HUES6 (cell line): ENCODE measurements around the gene AGPS.

Experiments
- H3K27ac ChIP-seq: 2 replicates; pipeline ENCODE4 v1.7.0; 2013; ENCODE audit warnings: low read depth, mild to moderate bottlenecking, low read length, inconsistent platforms
- H3K27me3 ChIP-seq: 2 replicates; pipeline ENCODE4 v1.6.1; 2013; ENCODE audit warnings: low read length; ENCODE audit not compliant: control insufficient read depth, insufficient read depth
- H3K36me3 ChIP-seq: 2 replicates; pipeline ENCODE4 v1.6.1; 2013; ENCODE audit warnings: low read length; ENCODE audit not compliant: control insufficient read depth, insufficient read depth
- H3K4me1 ChIP-seq: 2 replicates; pipeline ENCODE4 v1.6.1; 2013; ENCODE audit warnings: low read length; ENCODE audit not compliant: control insufficient read depth, insufficient read depth
- H3K4me3 ChIP-seq: 2 replicates; pipeline ENCODE4 v1.5.1; 2013; ENCODE audit warnings: low read depth, low read length
- H3K9ac ChIP-seq: one replicate; pipeline ENCODE4 v1.6.1; 2013; ENCODE audit warnings: mild to moderate bottlenecking, low read length
- H3K9me3 ChIP-seq: 2 replicates; pipeline ENCODE4 v1.6.1; 2013; ENCODE audit warnings: low read depth, low read length; ENCODE audit not compliant: control insufficient read depth, insufficient read depth

Gene AGPS

DNA sequence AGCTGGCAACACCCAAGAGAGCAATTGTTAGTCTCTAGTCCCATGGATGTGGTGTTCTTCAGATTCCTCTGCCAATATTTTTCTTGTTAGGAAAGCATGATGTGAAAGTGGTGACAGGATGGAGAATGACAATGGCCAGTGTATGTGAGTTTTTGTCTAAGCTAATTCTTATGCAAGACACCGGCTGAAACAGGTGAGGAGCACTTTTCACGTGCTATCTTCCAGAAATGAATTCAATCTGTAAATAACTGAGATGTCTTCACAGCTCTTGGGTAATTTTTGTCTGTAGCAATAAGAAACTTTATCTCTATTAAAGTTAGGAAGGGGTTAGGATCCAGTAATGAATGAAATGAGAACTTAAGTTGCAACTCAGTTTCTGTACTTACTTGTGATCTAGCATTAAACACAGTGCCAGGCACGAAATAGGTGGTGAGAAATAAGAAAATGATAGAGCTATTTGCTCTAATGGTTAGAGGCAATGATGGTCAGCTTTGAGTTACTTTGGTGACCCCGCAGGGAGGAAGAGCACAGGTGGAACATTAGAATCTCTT is 676 bp upstream of the AGPS start:
- Histone ChIP-seq H3K27me3 (no peaks in the 10 kb centered on the region), H3K27ac (peak overlapping the region; percentile 85; the same call in 1 of the 2 replicates), H3K4me3 (peak overlapping the region; percentile 98), H3K4me1 (peaks cover 20% of the 10 kb centered on the region), H3K36me3 (no peaks in the 10 kb centered on the region), H3K9me3 (no peaks in the 10 kb centered on the region), H3K9ac (peak overlapping the region; percentile 89)

DNA sequence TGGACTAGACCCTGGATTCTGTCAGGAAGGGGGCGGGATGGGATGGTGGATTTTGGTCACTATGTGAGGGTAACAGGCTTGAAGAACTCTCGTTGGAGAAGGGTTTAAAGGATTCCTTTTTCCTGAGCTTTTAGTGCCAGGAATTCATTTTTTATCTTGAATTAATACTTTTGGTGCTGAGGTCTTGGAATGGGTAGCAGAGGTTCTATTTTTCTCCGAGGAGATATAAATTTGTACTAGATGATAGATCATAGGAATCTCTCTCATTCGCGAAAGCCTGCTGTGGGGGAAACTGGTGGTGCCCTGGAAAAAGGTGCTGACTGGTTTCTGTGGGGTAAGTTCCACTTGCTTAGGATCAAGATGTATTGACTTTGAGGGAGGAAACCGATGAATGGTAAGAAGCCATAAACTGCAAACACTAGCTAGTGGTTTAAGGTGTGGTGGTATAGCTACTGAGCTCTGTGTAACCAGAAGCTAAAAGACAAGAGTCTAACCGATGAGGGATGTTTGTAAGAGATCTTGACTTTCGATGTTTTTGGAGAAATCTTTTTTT is 706 bp downstream of the AGPS start:
- Histone ChIP-seq H3K4me3 (peak overlapping the region; percentile 98), H3K9me3 (no peaks in the 10 kb centered on the region), H3K27me3 (no peaks in the 10 kb centered on the region), H3K9ac (peak overlapping the region; percentile 89), H3K4me1 (peaks cover 28% of the 10 kb centered on the region), H3K27ac (0 out of 2 replicates have a peak overlapping the region, but pooled peaks have one; percentile 85), H3K36me3 (no peaks in the 10 kb centered on the region)

DNA sequence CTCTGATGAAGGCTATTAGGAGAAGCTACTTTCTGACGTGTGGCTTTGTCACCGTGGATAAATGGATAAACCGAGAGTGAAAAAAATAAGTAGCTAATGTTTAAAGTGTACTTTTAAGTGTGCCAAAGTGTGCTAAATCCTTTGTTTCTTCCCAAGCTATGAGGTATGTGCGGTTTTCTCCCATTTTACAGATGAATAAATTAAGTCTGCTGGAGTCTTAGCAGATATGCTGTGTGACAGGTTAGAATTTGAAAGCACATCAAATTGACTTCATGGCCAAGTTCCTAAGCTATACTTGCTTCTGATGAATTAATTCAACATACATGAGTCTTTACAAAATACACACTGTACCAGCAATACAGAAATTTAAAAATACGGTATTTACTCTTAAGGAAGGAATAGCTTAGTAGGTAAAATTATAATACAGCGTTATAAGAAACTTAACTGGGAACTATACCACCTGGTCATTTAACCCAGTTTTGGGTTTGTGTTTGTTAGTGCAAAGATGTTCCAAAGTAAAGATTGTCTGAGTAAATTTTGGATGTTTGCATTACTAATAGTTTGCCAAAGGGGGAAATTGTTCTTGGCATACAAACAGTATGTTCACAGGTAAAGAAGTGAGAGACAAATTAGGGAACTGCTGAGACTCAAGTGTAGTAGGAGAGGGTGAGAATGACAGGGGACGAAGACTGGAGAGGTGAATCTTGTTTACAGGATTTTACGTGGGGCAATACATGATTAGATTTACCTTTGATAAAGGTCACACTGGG is 1.4 kb downstream of the AGPS start:
- Histone ChIP-seq H3K27ac (no peak overlapping the region), H3K4me1 (peaks cover 30% of the 10 kb centered on the region)

DNA sequence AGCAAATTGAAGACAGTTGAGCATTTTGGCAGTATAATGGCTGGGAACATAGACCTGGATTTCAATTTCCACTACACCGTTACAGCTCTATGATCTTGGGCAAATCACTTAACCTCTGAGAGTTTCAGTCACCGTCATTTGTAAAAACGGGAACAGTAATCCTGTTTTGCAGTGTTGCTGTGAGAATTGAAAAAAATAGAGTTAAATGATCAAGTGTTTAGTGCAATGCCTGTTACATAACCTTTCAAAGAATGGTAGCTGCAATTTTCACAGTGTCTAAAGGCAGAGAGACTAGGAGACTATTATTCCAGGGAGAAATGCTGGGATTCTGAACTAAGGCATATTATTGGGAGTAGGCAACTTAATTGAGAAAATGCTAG is 2.0 kb downstream of the AGPS start:
- H3K4me1 ChIP-seq, result peaks cover 30% of the 10 kb centered on the region
- peak overlapping the region; percentile 98; the same call in 1 of the 2 replicates for H3K4me3 ChIP-seq
- H3K36me3 ChIP-seq, result no peaks in the 10 kb centered on the region
- H3K9ac ChIP-seq, result no peak overlapping the region
- H3K27me3 ChIP-seq, result no peaks in the 10 kb centered on the region
- H3K9me3 ChIP-seq, result no peaks in the 10 kb centered on the region
- no peak overlapping the region for H3K27ac ChIP-seq

More for the DNA sequence above, 1.4 kb downstream of the AGPS start:
- Histone ChIP-seq H3K27me3 (no peaks in the 10 kb centered on the region), H3K4me3 (peak overlapping the region; percentile 98), H3K9ac (no peak overlapping the region), H3K9me3 (no peaks in the 10 kb centered on the region), H3K36me3 (no peaks in the 10 kb centered on the region)

DNA sequence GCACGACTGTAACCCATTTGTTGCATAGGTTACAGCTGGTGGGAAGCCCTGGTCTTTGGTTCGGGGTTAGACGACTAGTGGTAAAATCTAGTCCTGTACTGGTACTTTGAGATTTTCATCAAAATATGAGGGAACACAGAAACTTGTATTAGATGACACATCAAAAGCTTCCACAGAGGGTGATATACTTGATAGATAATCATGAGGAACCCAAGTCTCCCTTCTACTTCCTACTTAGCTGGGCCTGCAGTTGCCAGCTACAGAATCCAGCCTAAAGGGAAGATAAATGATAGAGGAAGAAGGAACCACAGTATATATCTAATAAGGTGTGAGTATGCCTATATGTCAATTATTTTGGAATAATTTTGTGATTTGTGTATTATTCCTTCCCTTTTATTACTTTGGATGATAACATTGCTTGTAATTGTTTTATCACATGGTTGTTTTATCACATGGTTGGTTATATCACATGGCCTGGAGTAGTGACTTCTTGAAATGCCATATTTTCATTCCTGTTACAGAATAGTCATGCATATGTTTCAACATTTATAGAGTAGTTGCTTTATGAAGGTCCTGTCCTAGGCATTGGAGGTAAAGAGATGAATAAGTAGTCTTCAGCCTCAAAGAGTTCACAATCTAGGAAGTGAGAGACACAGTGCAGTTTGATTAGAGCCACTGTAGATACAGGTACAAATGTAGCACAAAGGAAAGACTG is 2.9 kb downstream of the AGPS start:
- no peak overlapping the region for H3K27ac ChIP-seq
- H3K27me3 ChIP-seq, result no peaks in the 10 kb centered on the region
- no peaks in the 10 kb centered on the region for H3K9me3 ChIP-seq
- no peak overlapping the region for H3K9ac ChIP-seq
- H3K4me3 ChIP-seq, result no peak overlapping the region
- peaks cover 30% of the 10 kb centered on the region for H3K4me1 ChIP-seq
- no peaks in the 10 kb centered on the region for H3K36me3 ChIP-seq

DNA sequence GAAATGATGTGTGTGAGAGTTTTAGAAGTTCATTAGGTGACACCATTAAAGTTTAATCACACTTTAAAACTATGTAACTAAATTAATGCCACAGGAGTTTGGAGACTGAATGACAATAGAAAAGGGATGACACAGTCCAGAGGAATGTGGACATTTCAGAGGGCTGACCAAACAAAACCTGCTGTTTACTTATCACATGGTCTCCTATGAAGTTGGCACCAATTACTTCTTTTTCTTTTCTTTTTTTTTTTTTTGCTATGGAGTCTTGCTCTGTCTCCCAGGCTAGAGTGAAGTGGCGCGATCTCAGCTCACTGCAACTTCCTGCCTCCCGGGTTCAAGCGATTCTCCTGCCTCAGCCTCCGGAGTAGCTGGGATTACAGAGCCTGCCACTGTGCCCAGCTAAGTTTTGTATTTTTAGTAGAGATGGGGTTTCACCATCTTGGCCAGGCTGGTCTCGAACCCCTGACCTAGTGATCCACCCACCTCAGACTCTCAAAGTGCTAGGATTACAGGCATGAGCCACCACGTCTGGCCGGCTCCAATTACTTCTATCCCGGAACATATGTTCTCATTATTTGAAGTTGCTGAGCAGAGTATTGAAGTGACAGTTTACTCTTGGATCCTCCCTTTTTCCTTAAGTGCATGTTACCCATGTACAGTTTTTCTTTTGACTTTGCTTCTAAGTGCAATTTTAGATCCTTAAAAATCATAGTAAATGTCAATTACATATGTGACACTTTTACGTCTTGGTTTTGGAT is 4.3 kb downstream of the AGPS start:
- no peak overlapping the region for H3K27ac ChIP-seq

DNA sequence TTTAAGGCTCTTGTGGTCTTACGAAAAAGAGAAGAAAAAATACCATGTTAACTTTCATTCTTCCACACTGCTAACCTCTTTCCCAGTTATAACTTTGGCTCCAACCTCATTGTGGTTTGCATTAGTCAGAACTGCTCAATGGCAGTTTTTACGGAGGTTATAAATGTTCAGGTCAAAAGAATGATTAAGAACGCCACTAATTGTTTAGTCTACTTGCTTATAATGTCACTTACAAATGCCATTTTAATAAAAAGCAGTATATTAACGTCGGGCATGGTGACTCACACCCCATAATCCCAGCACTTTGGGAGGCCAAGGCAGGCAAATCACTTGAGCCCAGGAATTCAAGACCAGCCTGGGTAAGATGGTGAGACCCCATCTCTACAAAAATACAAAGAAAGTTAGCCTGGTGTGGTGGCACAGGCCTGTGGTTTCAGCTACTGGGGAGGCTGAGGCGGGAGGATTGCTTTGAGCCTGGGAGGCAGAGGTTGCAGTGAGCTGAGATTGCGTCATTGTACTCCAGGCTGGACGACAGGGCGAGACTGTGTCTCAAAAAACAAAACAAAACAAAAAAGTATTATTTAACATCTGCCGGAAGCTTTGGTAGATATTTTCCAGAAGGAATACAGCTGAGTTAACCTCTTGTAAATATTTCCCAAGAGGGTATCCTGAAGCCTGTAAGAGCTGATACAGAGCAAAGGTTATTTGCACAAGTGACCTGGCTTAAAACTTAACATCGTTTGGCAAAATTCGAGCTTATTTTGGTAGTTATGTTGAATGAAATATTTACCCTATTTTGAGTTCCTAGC is 5.1 kb downstream of the AGPS start:
- Histone ChIP-seq H3K4me3 (no peak overlapping the region), H3K36me3 (no peaks in the 10 kb centered on the region), H3K27me3 (no peaks in the 10 kb centered on the region), H3K9ac (no peak overlapping the region), H3K4me1 (peaks cover 24% of the 10 kb centered on the region), H3K9me3 (no peaks in the 10 kb centered on the region), H3K27ac (no peak overlapping the region; the same call in 1 of the 2 replicates)

More for the DNA sequence above, 4.3 kb downstream of the AGPS start:
- no peak overlapping the region for H3K9ac ChIP-seq
- H3K4me1 ChIP-seq, result peaks cover 28% of the 10 kb centered on the region
- no peak overlapping the region for H3K4me3 ChIP-seq
- H3K36me3 ChIP-seq, result no peaks in the 10 kb centered on the region
- no peaks in the 10 kb centered on the region for H3K27me3 ChIP-seq
- H3K9me3 ChIP-seq, result no peaks in the 10 kb centered on the region

DNA sequence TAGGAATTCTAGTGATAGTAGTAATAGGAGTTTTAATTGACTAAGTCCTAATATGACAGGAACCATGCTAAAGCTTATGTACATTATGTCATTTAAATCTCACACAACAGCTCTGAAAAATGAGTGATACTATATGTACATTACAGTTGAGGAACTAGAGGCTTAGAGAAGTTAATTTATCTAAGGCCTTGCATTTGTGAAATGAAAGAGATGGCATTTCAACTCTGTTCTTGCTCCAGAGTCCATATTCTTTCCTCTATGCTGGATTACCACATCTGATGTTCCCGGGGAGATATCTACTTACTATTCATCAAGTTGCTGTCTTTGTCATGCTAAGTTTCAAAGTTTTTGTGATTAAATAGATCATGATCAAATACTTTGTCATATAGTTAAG is 5.7 kb downstream of the AGPS start:
- H3K27ac ChIP-seq, result no peak overlapping the region
- H3K4me1 ChIP-seq, result peaks cover 24% of the 10 kb centered on the region
- H3K36me3 ChIP-seq, result no peaks in the 10 kb centered on the region
- no peaks in the 10 kb centered on the region for H3K27me3 ChIP-seq
- no peaks in the 10 kb centered on the region for H3K9me3 ChIP-seq
- no peak overlapping the region for H3K9ac ChIP-seq
- H3K4me3 ChIP-seq, result no peak overlapping the region

DNA sequence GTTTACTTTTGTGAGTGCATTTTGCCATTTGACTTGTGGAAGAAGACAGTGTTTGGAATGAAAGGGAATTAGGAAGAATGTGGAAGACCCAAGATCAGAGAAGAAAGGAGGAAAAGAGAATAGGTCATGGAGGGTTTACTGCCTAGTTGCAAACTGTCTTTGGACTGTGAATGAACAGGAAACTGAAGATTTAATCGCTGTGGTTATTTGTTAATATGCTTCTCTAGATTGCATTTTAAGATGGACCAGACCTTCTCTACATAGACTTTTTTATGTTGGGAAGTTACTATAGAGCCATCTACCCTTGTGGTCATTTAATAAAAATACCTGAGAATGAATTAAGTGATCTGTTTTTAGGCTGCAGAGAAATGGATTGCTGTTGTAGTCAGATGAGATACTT is 6.2 kb downstream of the AGPS start:
- H3K9ac ChIP-seq, result no peak overlapping the region
- H3K9me3 ChIP-seq, result no peaks in the 10 kb centered on the region
- H3K4me3 ChIP-seq, result no peak overlapping the region
- peaks cover 22% of the 10 kb centered on the region for H3K4me1 ChIP-seq
- no peak overlapping the region for H3K27ac ChIP-seq
- H3K27me3 ChIP-seq, result no peaks in the 10 kb centered on the region
- H3K36me3 ChIP-seq, result no peaks in the 10 kb centered on the region

DNA sequence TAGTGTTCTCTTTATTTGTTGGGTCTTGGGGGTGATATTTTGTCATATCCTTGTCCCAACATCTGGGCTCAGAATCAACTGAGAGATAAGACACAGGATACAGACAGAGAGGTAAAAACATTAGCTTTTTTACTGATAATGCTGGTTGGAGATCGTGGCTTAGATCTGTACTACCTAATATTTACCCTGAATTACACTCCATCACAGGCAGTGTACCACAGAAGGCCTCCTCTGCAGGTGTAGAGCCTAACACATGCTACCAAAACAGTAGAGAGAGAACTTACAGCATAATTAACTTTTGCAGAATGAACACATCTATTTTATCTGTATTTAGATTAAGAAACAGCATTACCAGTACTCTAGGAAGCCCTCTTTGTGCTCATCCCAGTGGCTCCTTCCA is 6.8 kb downstream of the AGPS start:
- H3K4me3 ChIP-seq, result no peak overlapping the region
- H3K9ac ChIP-seq, result no peak overlapping the region
- H3K27me3 ChIP-seq, result no peaks in the 10 kb centered on the region
- H3K36me3 ChIP-seq, result no peaks in the 10 kb centered on the region
- H3K4me1 ChIP-seq, result peaks cover 19% of the 10 kb centered on the region
- no peaks in the 10 kb centered on the region for H3K9me3 ChIP-seq
- no peak overlapping the region for H3K27ac ChIP-seq
